B cell (primary cell): ENCODE results near the gene CLDN8. TPM values are rescaled to one million over a fixed set of nuclear protein-coding genes. Genes with fewer than 3 reads are reported as not detected.

Source experiments
- ATAC-seq: fragments of 200-7000 bp; cut with Tn5 transposase; one replicate; pipeline ENCODE4 v1.10.0; 2021; ENCODE audit warnings: low read depth, mild to moderate bottlenecking, moderate number of reproducible peaks, moderate library complexity
- CTCF ChIA-PET: fragments of 350-600 bp; sonication (Branson Sonifier 250); formaldehyde crosslinking; loops from one replicate; lab custom pipeline; 2021; ENCODE audit warnings: antibody characterized with exemption, inconsistent platforms; lab: Charles Lee
- POLR2A ChIA-PET: fragments of 350-600 bp; sonication (Branson Sonifier 250); formaldehyde crosslinking; loops from one replicate; lab custom pipeline; 2021; ENCODE audit warnings: antibody characterized with exemption; lab: Charles Lee
- DNase-seq: peaks from one replicate; pipeline ENCODE4 v3.0.0; 2013
- H2AFZ ChIP-seq: 2 replicates; pipeline ENCODE4 v1.6.1; 2012; ENCODE audit warnings: mild to moderate bottlenecking, low read depth, low read length; ENCODE audit not compliant: insufficient read depth, poor library complexity, severe bottlenecking
- H3K27ac ChIP-seq, 2 donors: 1 replicate in 1 of 2; 2 replicates in 1 of 2; pipeline ENCODE4 v1.5.1; 2012 to 2013; ENCODE audit warnings: low read length in 2 of 2, mild to moderate bottlenecking in 2 of 2, moderate library complexity in 1 of 2
- H3K27me3 ChIP-seq, 4 experiments: fragments of 200-600 bp in 1 of 4; sonication (generic) in 1 of 4; replicated peaks in 1 of 4; 1 replicate in 2 of 4; 2 replicates in 2 of 4; pipeline versions ENCODE4 v1.6.1 to v1.7.0; 2013 to 2016; ENCODE audit warnings: low read length in 3 of 4, mild to moderate bottlenecking in 2 of 4, mixed read lengths in 1 of 4, moderate library complexity in 1 of 4; ENCODE audit not compliant: insufficient read depth in 4 of 4, control insufficient read depth in 3 of 4; ENCODE audit errors: control extremely low read depth in 1 of 4
- H3K36me3 ChIP-seq, 2 experiments: replicated peaks in 1 of 2; 1 replicate in 1 of 2; 2 replicates in 1 of 2; pipeline versions ENCODE4 v1.6.1 to v1.7.1; 2013; ENCODE audit warnings: low read length in 1 of 2; ENCODE audit not compliant: insufficient read depth in 2 of 2, control insufficient read depth in 1 of 2; ENCODE audit errors: control extremely low read depth in 1 of 2, extremely low read depth in 1 of 2
- H3K4me1 ChIP-seq, 2 donors: fragments of 200-600 bp in 1 of 2; sonication (generic) in 1 of 2; 1 replicate in 1 of 2; 2 replicates in 1 of 2; pipeline versions ENCODE4 v1.5.1 to v1.6.1; 2013 to 2017; ENCODE audit warnings: low read length in 2 of 2; ENCODE audit not compliant: control insufficient read depth in 2 of 2, insufficient read depth in 2 of 2
- H3K4me2 ChIP-seq: replicated peaks from 2 replicates; pipeline ENCODE3; 2012; ENCODE audit warnings: mild to moderate bottlenecking, low read depth, low read length; ENCODE audit not compliant: poor library complexity, severe bottlenecking
- H3K4me3 ChIP-seq, 5 experiments: fragments of 200-600 bp in 1 of 5; sonication (generic) in 1 of 5; 1 replicate in 3 of 5; 2 replicates in 2 of 5; pipeline versions ENCODE4 v1.5.1 to v1.7.0; 2011 to 2016; ENCODE audit warnings: low read length in 4 of 5, mild to moderate bottlenecking in 4 of 5, low read depth in 2 of 5, control low read depth in 1 of 5, moderate library complexity in 1 of 5; ENCODE audit not compliant: insufficient read depth in 1 of 5; ENCODE audit errors: control extremely low read depth in 1 of 5, extremely low read depth in 1 of 5
- H3K79me2 ChIP-seq: fragments of 200-600 bp; sonication (generic); one replicate; pipeline ENCODE4 v1.6.0; 2016; ENCODE audit warnings: low read length; ENCODE audit not compliant: control insufficient read depth, insufficient read depth
- H3K9ac ChIP-seq: fragments of 200-600 bp; sonication (generic); 2 replicates; pipeline ENCODE4 v1.6.1; 2017; ENCODE audit warnings: mild to moderate bottlenecking, low read length, moderate library complexity
- H3K9me3 ChIP-seq, 3 donors: one replicate each; pipeline versions ENCODE4 v1.6.1 to v1.7.1; 2013; ENCODE audit warnings: low read length in 2 of 3; ENCODE audit not compliant: control insufficient read depth in 2 of 3, insufficient read depth in 1 of 3; ENCODE audit errors: control extremely low read depth in 1 of 3
- H4K20me1 ChIP-seq: 2 replicates; pipeline ENCODE4 v1.6.0; 2012; ENCODE audit warnings: mild to moderate bottlenecking, low read length; ENCODE audit not compliant: insufficient read depth, control insufficient read depth, poor library complexity, severe bottlenecking
- H3K27ac Mint-ChIP-seq: one replicate; pipeline ENCODE4 v1.8.0; 2021; ENCODE audit warnings: mixed read lengths
- H3K27me3 Mint-ChIP-seq: one replicate; pipeline ENCODE4 v1.8.0; 2021; ENCODE audit warnings: mixed read lengths
- H3K4me1 Mint-ChIP-seq: one replicate; pipeline ENCODE4 v1.8.0; 2021; ENCODE audit warnings: mixed read lengths
- H3K4me3 Mint-ChIP-seq: one replicate; pipeline ENCODE4 v1.8.0; 2021; ENCODE audit warnings: mixed read lengths
- H3K9me3 Mint-ChIP-seq: one replicate; pipeline ENCODE4 v1.8.0; 2022; ENCODE audit warnings: mixed read lengths; ENCODE audit not compliant: insufficient read depth
- CTCF ChIP-seq: fragments of 200-600 bp; IDR thresholded peaks from one replicate; pipeline ENCODE4 v1.8.0; 2022; ENCODE audit warnings: antibody characterized with exemption, mild to moderate bottlenecking
- EZH2 ChIP-seq: IDR thresholded peaks from 2 replicates; pipeline ENCODE4 v1.6.1; 2012; ENCODE audit warnings: borderline replicate concordance, low read depth, mild to moderate bottlenecking, moderate library complexity, low read length; ENCODE audit not compliant: insufficient read depth, poor library complexity, severe bottlenecking
- WGBS: methylation state at CpG from one replicate; pipeline ENCODE4 v1.1.5; 2013; ENCODE audit warnings: missing lambda C conversion rate; ENCODE audit not compliant: insufficient coverage; 5-methylcytosine and 5-hydroxymethylcytosine counted together
- intact Hi-C: fragments of 100-400 bp; cut with micrococcal nuclease; formaldehyde crosslinking; loops from one replicate; pipeline ENCODE4 v1.10.0; 2022
- polyA plus RNA-seq: library from polyadenylated mRNA; depleted of rRNA; stranded (reverse); fragments of >200 nt; gene quantifications from 2 replicates; pipeline ENCODE4 v1.2.3, GENCODE V29; 2012
- total RNA-seq, 2 donors: library from RNA; stranded (reverse); fragments of 120-200 nt in 1 of 2; gene quantifications; 1 replicate in 1 of 2; 2 replicates in 1 of 2; pipeline versions ENCODE4 v1.2.3 to v1.2.4, GENCODE V29; 2013 to 2022

Gene CLDN8
- total and polyA plus RNA-seq, 2 donors (not counting 1 experiment from before 2014, with no cell fraction given): not detected

GRCh38 chr21:30243691-30244090 lies 27.8 kb upstream of the CLDN8 start:
- POLR2A ChIA-PET: no interaction called here
- H3K9me3 Mint-ChIP-seq: peaks cover 3% of the 10 kb centered on the region
- Histone ChIP-seq H3K27me3 (no peaks in the 10 kb centered on the region), H3K9ac (no peak overlapping the region), H3K9me3 (no peaks in the 10 kb centered on the region), H3K4me1 (no peaks in the 10 kb centered on the region), H4K20me1 (no peaks in the 10 kb centered on the region), H2AFZ (no peak overlapping the region), H3K79me2 (no peaks in the 10 kb centered on the region), H3K4me3 (no peak overlapping the region), H3K27ac (no peak overlapping the region), H3K36me3 (no peaks in the 10 kb centered on the region), H3K4me2 (no peak overlapping the region)
- DNase-seq (no peak), ATAC-seq (no peak)
- no peak overlapping the region for H3K27ac Mint-ChIP-seq
- no peaks in the 10 kb centered on the region for H3K27me3 Mint-ChIP-seq
- CTCF ChIA-PET: no interaction called here
- H3K4me3 Mint-ChIP-seq: no peak overlapping the region
- no peak for TF ChIP-seq EZH2
- TF ChIP-seq CTCF: no peak
- intact Hi-C loops: no loop called here
- H3K4me1 Mint-ChIP-seq: no peaks in the 10 kb centered on the region

GRCh38 chr21:30240661-30241060 lies 24.8 kb upstream of the CLDN8 start:
- Histone ChIP-seq H3K4me3 (no peak overlapping the region), H3K4me2 (no peak overlapping the region), H2AFZ (no peak overlapping the region), H3K27ac (no peak overlapping the region), H3K27me3 (no peaks in the 10 kb centered on the region), H4K20me1 (no peaks in the 10 kb centered on the region), H3K9ac (no peak overlapping the region), H3K79me2 (no peaks in the 10 kb centered on the region), H3K9me3 (peaks cover 0 to 8% (median 0%) of the 10 kb centered on the region in 3 donors), H3K4me1 (no peaks in the 10 kb centered on the region), H3K36me3 (no peaks in the 10 kb centered on the region)
- H3K27ac Mint-ChIP-seq: no peak overlapping the region
- POLR2A ChIA-PET: no interaction called here
- intact Hi-C loops: no loop called here
- no peaks in the 10 kb centered on the region for H3K4me1 Mint-ChIP-seq
- no peaks in the 10 kb centered on the region for H3K27me3 Mint-ChIP-seq
- DNase-seq (no peak), ATAC-seq (no peak)
- TF ChIP-seq EZH2 (no peak), CTCF (no peak)
- no peaks in the 10 kb centered on the region for H3K9me3 Mint-ChIP-seq
- WGBS: 78% methylated on average over 1 of the region's 3 CpGs
- no peak overlapping the region for H3K4me3 Mint-ChIP-seq
- CTCF ChIA-PET: interaction anchor here (0.7 kb wide), 1 partner anchor 18 kb away, joined by 3 read pairs; no protein-coding TSS in a partner anchor
